GM19455 (cell line): ENCODE measurements around the gene ZNF746.
"Not testable (repeated sequence)": the region's sequence is repeated elsewhere in the genome, so short reads cannot be mapped to it uniquely, and the experiment has no call there.

Experiments
- ATAC-seq: cut with Tn5 transposase; IDR thresholded peaks from one replicate; pipeline ENCODE4 v1.9.1; 2021; ENCODE audit not compliant: unreplicated experiment

ZNF746 gene

GRCh38 chr7:149459540-149460452 lies 37.8 kb downstream of the ZNF746 start:
- peak; percentile 42 for ATAC-seq

GRCh38 chr7:149459201-149459539 lies 38.4 kb downstream of the ZNF746 start:
- no peak for ATAC-seq

DNA sequence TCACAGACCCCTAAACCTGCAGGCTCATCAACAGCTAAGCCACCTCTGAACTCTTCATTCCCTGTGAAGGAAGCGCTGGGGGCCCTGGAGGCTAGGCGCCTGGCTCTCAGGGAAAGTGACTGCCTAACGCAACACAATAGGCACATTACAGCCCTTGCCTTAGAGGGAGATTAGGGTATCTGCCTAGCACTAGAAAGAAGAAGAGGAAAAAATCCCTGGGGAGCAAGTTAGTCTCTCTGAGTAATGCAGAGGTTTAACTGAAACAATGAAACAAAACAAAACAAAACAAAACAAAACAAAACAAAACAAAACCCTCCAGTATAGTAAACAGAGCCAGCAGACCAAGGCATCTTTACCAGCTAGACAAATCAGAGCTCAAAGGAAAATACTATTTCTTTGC lies 39.4 kb downstream of the ZNF746 start:
- no peak for ATAC-seq

GRCh38 chr7:149457766-149458165 lies 39.8 kb downstream of the ZNF746 start:
- ATAC-seq = no peak

DNA sequence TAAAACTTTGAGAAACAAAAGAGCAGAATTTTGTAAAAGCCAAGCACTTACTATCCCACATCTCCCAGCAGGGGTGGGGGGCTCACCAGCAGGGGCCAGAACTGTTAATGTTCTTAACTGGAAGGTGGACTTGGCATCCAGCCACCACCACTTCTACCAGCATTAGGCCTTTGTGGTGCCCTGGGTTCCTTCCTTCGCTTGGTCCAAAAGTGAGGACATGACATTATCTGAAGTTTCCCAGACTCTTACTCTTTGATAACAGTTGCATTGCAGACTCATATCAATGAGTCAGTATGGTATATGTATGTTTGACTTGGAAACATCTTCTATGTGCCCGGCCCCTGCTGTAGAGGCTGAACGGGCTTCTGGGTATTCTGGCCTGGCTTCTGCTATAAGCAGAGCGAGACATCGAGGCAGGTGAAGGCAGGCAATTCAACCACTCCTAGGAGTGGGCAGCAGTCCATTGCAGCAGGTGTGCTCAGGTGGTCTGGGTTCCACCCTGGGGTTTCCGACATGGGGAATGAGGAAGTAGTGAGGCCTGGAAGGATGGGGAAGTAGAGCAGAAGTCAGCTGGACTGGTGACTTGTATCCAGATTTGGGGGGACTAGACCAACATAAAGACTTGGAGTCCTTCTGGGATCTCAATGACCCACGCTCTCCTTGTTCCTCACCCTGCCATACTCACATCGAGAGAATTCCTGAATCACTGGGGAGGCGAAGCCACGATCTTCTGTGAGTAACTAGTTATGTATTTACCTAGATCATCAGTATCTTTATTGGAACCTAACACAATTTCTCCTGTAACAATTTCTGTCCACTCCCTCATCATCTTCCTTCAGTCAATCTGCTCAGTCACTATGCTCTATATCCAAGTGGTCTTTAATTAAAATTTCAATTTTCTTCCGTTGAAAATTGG lies 40.8 kb downstream of the ZNF746 start:
- ATAC-seq = no peak

DNA sequence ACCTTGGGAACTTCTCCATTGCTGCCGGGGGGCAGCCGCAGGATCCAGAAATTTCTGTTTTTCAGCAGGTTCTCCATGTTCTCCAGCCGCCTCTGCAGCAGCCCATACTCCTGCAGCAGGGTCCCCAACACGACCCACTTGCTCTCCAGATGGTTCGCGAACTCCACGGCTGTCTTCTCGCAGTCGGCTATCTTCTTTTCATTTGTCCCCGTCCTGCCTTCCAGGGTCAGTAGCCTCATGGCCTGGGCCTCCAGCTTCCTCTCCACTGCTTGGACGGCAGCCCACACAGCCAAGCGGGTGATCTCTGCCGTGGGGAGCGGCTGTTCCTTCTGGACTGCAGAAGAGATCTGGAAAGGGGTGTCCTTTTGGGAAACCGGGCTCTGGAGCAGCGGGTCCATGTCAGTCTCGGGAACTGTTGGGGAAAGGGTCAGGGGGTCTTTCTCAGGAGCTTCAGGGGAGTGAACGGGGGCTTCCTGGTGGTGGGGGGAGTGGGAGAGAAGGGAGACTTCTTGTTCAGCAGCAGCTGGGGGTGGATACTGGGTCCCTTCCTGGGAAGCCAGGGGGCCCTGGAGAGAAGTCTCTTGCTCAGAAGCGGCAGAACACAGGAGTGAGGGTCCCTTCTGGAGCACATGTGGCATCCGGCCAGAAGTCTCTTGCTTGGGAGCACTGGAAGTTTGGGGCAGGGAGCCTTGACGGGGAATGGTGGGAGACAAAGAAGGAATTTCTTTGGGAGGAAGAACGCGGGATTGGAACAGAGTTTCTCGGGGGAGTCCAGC lies 42.2 kb downstream of the ZNF746 start:
- ATAC-seq = no peak

GRCh38 chr7:149454750-149455149 lies 42.9 kb downstream of the ZNF746 start:
- no peak for ATAC-seq

DNA sequence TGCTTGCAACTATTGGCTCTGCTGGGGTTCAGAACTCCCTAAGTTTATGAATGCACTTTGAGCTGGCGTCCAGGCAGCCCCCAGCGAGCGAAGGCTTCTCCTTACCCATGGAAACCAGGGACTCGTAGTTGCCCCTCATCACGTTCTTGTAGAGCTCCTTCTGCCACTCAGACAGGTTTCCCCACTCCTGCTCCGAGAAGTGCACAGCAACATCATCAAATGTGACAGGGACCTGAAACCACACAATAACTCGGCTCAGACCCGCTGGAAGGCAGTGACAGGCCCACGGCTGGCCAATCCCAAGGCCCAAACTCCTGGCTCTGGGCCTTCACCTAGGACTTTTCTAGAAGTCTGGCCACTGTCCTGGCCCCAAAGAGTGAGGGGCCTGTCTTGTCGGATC lies 43.6 kb downstream of the ZNF746 start:
- ATAC-seq = no peak

- no peak for ATAC-seq
These were observed 46.8 kb downstream of the ZNF746 start for GRCh38 chr7:149450821-149451220.

GRCh38 chr7:149449897-149450296 lies 47.7 kb downstream of the ZNF746 start:
- ATAC-seq = no peak

DNA sequence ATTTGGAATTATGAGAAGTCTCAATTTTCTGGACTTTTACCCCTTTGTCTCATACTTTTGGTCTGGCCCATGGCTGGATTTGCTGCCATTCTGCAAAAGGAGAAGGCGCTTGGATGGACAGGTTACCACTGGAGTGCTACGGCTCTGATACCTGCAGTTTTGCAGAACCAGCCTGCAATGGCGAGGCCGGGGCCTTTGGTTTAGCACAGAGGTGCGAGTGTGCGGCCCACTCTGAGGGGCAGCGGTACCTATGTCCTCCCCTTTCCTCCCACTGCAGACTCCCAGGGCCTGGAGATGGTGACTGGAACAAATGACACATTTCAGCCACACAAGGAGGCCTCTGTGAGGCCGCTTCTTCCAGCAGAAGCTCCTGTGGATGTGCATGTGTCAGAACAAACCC lies 48.6 kb downstream of the ZNF746 start:
- ATAC-seq = no peak

- ATAC-seq = not testable (repeated sequence)
These were observed 51.6 kb downstream of the ZNF746 start for GRCh38 chr7:149446026-149446425.

DNA sequence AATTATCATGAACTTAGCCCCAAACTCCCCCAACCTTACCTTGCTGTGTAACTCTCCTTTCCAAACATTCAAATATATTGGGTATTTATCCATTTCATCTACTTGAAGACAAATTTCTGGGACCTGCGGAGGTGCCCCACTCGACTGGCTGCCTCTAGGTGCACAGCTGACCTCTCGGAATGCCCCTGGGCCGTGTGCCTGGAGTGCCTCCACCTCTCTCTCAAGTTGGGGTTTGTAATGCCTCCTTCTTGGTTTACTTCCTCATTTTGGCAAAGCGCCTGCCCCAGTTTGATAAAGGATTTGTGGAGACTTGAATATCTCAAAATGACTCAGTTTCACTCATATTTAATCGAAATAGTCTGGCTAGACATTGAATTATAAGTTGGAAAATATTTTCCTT lies 53.3 kb downstream of the ZNF746 start:
- ATAC-seq = no peak

DNA sequence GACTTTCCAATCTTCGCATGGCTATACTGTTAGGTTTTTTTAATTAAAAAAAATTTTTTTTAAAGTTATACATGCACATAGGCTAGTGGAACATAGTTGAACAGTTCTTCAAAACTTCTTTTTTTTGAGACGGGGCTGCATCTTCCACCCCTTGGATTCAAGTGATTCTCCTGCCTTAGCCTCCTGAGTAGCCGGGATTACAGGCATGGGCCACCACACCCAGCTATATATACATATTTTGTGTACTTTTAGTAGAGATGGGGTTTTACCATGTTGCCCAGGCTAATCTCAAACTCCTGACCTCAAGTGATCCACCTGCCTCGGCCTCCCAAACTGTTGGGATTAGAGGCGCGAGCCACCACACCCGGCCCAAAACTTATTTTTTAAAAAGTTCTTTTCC lies 54.1 kb downstream of the ZNF746 start:
- ATAC-seq = no peak

DNA sequence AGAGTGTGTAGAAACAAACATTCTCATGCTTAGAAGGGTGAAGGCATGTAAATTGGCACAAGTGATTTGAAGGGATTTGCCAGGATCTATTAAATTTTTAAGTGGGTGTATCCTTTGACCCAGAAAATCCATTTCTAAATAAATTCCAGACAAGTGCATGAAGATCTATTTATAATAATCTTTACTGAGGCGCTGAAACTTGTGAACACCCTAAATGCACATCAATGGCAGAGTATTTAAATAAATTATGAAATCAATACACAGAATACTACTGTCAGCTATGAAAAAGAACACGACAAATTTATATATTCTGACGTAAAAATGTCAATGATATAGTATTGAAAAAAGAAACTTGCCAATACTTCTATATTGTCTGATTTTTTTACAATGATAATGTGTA lies 54.7 kb downstream of the ZNF746 start:
- no peak for ATAC-seq

- ATAC-seq = no peak
These were observed 57.4 kb downstream of the ZNF746 start for GRCh38 chr7:149440222-149440621.

GRCh38 chr7:149436358-149436757 lies 61.3 kb downstream of the ZNF746 start:
- ATAC-seq = no peak

DNA sequence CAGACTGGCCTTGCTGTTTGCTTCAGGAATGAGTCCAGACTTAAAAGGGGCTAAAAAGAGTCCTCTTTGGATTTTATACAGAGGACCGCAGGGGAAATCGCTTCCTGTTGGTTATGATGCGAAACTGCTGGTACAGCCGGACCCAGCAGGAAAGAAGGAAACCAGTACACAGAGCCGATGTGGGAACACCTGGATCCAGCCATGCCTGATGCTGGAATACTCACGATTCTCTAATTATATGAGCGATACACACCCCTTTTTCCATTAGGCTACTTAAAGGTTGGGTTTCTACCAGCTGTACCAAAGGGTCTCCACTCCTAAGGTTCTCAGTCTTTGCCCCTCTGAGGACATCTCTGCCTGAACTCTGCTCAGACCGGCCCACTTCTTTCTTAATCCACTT lies 64.5 kb downstream of the ZNF746 start:
- no peak for ATAC-seq

DNA sequence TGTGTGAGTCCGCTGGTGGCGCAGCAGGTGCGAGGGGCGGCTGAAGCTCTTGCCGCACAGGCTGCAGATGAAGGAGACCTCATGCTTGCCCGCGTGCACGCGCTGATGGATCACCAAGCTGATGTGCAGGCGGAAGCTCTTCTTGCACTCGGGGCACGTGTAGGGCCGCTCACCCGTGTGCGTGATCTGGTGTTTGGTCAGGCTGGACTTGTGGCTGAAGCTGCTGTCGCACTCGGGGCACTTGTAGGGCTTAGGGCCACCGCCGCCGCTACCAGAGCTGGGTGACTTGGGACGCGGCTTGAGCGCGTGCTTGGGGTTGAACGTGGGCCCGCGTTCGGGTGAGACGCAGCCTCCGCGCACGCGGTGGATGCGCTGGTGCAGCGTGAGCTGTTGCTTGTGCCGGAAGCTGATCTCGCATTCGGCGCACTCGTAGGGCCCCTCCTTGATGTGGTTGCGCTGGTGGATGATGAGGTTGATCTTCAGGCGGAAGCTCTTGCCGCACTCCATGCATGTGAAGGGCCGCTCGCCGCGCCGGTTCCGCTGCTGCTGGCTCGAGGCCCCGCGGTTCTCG lies 65.4 kb downstream of the ZNF746 start:
- ATAC-seq = no peak

DNA sequence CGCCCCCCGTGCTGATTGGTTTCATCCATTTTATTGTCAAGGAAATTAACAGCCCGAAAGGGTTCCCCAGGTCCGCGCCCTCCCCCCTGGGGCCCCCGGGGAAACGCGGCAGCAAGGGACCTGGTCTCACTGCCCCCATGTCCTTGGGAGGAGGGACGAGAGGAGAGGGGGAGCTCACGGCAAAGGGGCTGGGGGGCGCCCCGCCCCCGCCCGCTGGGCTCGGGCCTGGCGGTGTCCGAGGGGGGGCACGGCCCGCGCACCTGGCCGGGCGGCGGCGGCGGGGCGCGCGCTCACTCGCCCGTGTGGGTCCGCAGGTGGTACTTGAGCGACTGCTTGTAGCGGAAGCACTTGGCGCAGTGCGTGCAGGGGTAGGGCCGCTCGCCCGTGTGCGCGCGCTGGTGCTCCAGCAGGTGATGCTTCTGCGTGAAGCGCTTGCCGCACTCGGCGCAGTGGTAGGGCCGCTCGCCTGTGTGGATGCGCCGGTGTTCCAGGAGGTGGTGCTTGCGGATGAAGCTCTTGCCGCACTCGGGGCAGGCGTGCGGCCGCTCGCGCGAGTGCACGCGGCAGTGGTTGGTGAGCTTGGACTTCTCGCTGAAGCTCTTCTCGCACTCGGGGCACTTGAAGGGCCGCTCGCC lies 66.0 kb downstream of the ZNF746 start:
- ATAC-seq = no peak
